Effector memory CD4-positive, alpha-beta T cell (primary cell): ENCODE measurements around the gene PLSCR5.

ENCODE experiments used
- DNase-seq, 3 donors: peaks; one replicate each; pipeline ENCODE4 v3.0.0-alpha.2; 2020
- H3K27ac ChIP-seq: 2 replicates; pipeline ENCODE4 v1.7.0; 2013; ENCODE audit warnings: mild to moderate bottlenecking, low read length, moderate library complexity; ENCODE audit not compliant: insufficient read depth, poor library complexity, severe bottlenecking
- H3K27me3 ChIP-seq: replicated peaks from 2 replicates; pipeline ENCODE4 v1.7.0; 2013; ENCODE audit warnings: mild to moderate bottlenecking, low read length; ENCODE audit not compliant: insufficient read depth, control insufficient read depth, poor library complexity, severe bottlenecking
- H3K36me3 ChIP-seq: 2 replicates; pipeline ENCODE4 v1.7.0; 2013; ENCODE audit warnings: mild to moderate bottlenecking, low read length, moderate library complexity; ENCODE audit not compliant: control insufficient read depth, insufficient read depth
- H3K4me1 ChIP-seq: 2 replicates; pipeline ENCODE4 v1.7.0; 2013; ENCODE audit warnings: low read length, mild to moderate bottlenecking; ENCODE audit not compliant: control insufficient read depth, insufficient read depth, poor library complexity, severe bottlenecking
- H3K4me3 ChIP-seq: 2 replicates; pipeline ENCODE4 v1.7.0; 2013; ENCODE audit warnings: low read length, low read depth, mild to moderate bottlenecking; ENCODE audit not compliant: insufficient read depth, poor library complexity, severe bottlenecking
- H3K9me3 ChIP-seq: 2 replicates; pipeline ENCODE4 v1.7.0; 2013; ENCODE audit warnings: mild to moderate bottlenecking, low read length, moderate library complexity; ENCODE audit not compliant: control insufficient read depth
- total RNA-seq, 3 donors: gene quantifications; one replicate each; lab custom pipeline; 2026; lab: John Stamatoyannopoulos, UW

PLSCR5 gene
- 0 reads per million in 3 donors for total RNA-seq

- H3K9me3 ChIP-seq = no peaks in the 10 kb centered on the region
- H3K27ac ChIP-seq = no peak within 1 kb of the TSS
- no peaks in the 10 kb centered on the region for H3K4me1 ChIP-seq
- no peak for DNase-seq
- no peaks in the 10 kb centered on the region for H3K27me3 ChIP-seq
- H3K4me3 ChIP-seq = no peak within 1 kb of the TSS
- H3K36me3 ChIP-seq = no peaks in the 10 kb centered on the region
Measured at GRCh38 chr3:146605106-146605505, at the start of gene PLSCR5. TSS of gene PLSCR5 (minus strand) at chr3:146605346. CDS start at chr3:146605212, 134 bp downstream.

GRCh38 chr3:146653978-146654377 is 48.8 kb upstream of the PLSCR5 start:
- Histone ChIP-seq H3K36me3 (no peaks in the 10 kb centered on the region), H3K27me3 (no peaks in the 10 kb centered on the region), H3K27ac (no peak overlapping the region), H3K4me3 (no peak overlapping the region), H3K4me1 (no peaks in the 10 kb centered on the region), H3K9me3 (no peaks in the 10 kb centered on the region)
- no peak for DNase-seq

- Histone ChIP-seq H3K27me3 (no peaks in the 10 kb centered on the region), H3K27ac (no peak overlapping the region), H3K4me3 (no peak overlapping the region), H3K9me3 (no peaks in the 10 kb centered on the region), H3K4me1 (no peaks in the 10 kb centered on the region), H3K36me3 (no peaks in the 10 kb centered on the region)
- DNase-seq = no peak
Measured at GRCh38 chr3:146650691-146651442, 45.7 kb upstream of the PLSCR5 start.

GRCh38 chr3:146646261-146646660 is 41.1 kb upstream of the PLSCR5 start:
- Histone ChIP-seq H3K27me3 (no peaks in the 10 kb centered on the region), H3K27ac (no peak overlapping the region), H3K4me1 (no peaks in the 10 kb centered on the region), H3K4me3 (no peak overlapping the region), H3K36me3 (no peaks in the 10 kb centered on the region), H3K9me3 (no peaks in the 10 kb centered on the region)
- no peak for DNase-seq

GRCh38 chr3:146640955-146641867 is 36.1 kb upstream of the PLSCR5 start:
- no peak for DNase-seq
- Histone ChIP-seq H3K27me3 (no peaks in the 10 kb centered on the region), H3K27ac (no peak overlapping the region)

GRCh38 chr3:146640361-146640760 is 35.2 kb upstream of the PLSCR5 start:
- no peaks in the 10 kb centered on the region for H3K4me1 ChIP-seq
- DNase-seq = no peak
- no peaks in the 10 kb centered on the region for H3K9me3 ChIP-seq
- no peak overlapping the region for H3K4me3 ChIP-seq
- H3K27me3 ChIP-seq = no peaks in the 10 kb centered on the region
- no peaks in the 10 kb centered on the region for H3K36me3 ChIP-seq
- H3K27ac ChIP-seq = no peak overlapping the region

More at GRCh38 chr3:146640955-146641867, 36.1 kb upstream of the PLSCR5 start:
- H3K4me3 ChIP-seq = no peak overlapping the region
- H3K4me1 ChIP-seq = no peaks in the 10 kb centered on the region
- H3K9me3 ChIP-seq = no peaks in the 10 kb centered on the region
- no peaks in the 10 kb centered on the region for H3K36me3 ChIP-seq

- H3K27ac ChIP-seq = no peak overlapping the region
- no peaks in the 10 kb centered on the region for H3K9me3 ChIP-seq
- H3K36me3 ChIP-seq = no peaks in the 10 kb centered on the region
- H3K4me3 ChIP-seq = no peak overlapping the region
- H3K27me3 ChIP-seq = no peaks in the 10 kb centered on the region
- no peaks in the 10 kb centered on the region for H3K4me1 ChIP-seq
- no peak for DNase-seq
Measured at GRCh38 chr3:146638718-146639117, 33.6 kb upstream of the PLSCR5 start.

GRCh38 chr3:146637871-146638270 is 32.7 kb upstream of the PLSCR5 start:
- H3K27ac ChIP-seq = no peak overlapping the region
- no peaks in the 10 kb centered on the region for H3K4me1 ChIP-seq
- H3K4me3 ChIP-seq = no peak overlapping the region
- no peaks in the 10 kb centered on the region for H3K36me3 ChIP-seq
- no peaks in the 10 kb centered on the region for H3K9me3 ChIP-seq
- no peaks in the 10 kb centered on the region for H3K27me3 ChIP-seq
- DNase-seq = no peak

- H3K4me3 ChIP-seq = no peak overlapping the region
- H3K4me1 ChIP-seq = no peaks in the 10 kb centered on the region
- H3K9me3 ChIP-seq = no peaks in the 10 kb centered on the region
- H3K36me3 ChIP-seq = no peaks in the 10 kb centered on the region
- no peak for DNase-seq
- no peak overlapping the region for H3K27ac ChIP-seq
- no peaks in the 10 kb centered on the region for H3K27me3 ChIP-seq
Measured at GRCh38 chr3:146636881-146637280, 31.7 kb upstream of the PLSCR5 start.

GRCh38 chr3:146634346-146634745 is 29.2 kb upstream of the PLSCR5 start:
- H3K9me3 ChIP-seq = no peaks in the 10 kb centered on the region
- H3K4me1 ChIP-seq = no peaks in the 10 kb centered on the region
- no peaks in the 10 kb centered on the region for H3K36me3 ChIP-seq
- no peak for DNase-seq
- H3K27ac ChIP-seq = no peak overlapping the region
- no peaks in the 10 kb centered on the region for H3K27me3 ChIP-seq
- H3K4me3 ChIP-seq = no peak overlapping the region
